ENCODE measurements around the gene DDR2. TPM values are rescaled to one million over a fixed set of nuclear protein-coding genes. Genes with fewer than 3 reads are reported as not detected.

The DDR2 gene
- polyA plus RNA-seq, 4 donors, result 17.5 to 91.3 (median 26.7) TPM

DNA sequence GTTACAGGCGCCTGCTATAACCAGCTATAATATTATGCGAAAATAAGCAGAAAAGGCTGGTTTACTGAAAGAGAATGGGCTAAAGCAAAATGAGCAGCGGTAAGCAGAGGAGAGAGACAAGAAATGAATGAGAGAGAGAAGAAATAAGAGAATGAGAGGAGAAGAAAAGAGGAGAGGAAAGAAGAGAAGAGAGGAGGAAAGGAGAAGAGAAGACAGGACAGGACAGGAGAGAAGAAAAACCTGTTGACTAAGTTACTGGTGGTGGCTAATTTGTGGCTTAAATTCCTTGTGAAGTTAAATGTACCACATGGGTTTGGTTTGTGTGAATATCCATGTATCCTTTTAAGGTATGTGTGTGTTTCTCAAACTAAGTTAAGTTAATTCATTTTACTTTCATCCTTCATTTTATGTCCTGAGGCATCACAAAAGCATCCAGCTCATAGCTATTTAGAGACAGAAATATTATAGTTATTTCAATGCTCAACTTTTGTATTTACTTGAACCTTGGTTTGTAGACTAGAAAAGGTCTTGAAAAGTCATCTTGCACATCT is 3.1 kb upstream of the DDR2 start:
- no peak for DNase-seq (ENCODE audit: low read depth in 4 of 4, low spot score in 3 of 4)

DNA sequence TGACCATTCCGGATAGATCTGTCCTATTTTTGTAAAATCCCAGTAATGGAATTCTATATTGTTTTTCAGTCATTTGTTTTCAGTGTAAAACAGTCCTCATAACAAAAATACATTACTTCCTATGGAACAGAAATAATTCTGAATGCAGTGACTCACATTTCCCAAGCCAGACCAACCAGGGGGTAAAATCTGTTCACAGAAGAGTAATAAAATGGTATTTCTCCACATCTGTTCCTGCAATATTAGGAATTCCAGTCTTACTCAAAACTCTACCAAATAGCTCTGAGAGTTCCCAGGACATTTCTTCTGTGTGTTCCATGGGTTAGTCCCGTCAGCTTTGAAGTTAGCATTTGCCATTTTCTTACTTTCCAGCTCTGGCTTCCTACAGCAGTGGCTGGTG is 2.6 kb upstream of the DDR2 start:
- no peak for DNase-seq (ENCODE audit: low read depth in 4 of 4, low spot score in 3 of 4)

GRCh38 chr1:162631546-162632191 is 595 bp upstream of the DDR2 start:
- peak in 1 of 4 donors; percentile 21 for DNase-seq (ENCODE audit: low read depth in 4 of 4, low spot score in 3 of 4)

- peak in 1 of 4 donors; percentile 44 for DNase-seq (ENCODE audit: low read depth in 4 of 4, low spot score in 3 of 4)
Observed at GRCh38 chr1:162632698-162633080, 425 bp downstream of the DDR2 start.

DNA sequence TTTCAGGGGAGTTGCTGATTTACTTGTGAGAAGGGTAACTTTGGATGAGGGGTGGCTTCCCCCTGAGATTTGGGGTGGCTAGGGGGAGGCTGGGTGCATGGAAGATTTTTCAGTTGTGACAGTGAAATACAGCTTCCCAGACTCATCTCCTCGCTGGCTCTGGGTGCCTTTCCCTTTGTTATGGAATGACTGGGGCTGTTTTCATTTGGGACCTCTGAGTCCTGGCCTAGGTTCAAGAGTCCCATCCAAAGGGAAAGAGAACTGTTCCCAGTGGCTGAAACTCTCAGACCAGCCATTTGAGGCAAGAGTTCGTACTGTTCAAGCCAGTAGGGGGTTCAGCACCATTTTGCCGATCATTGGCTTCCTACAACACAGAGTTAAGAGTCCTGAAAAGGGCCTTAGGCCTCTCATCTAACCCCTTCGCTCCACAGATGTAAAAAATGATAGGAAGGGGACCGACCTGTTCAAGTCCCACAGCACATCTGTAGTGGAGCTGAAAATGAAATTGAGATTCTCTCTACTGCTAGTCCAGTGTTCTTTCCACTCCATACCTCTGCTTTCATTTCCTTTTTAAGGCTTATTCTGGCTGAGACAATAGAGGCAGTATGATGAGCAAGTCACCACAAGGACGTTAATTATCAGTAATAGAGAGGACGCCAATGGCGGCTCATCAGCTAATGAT is 958 bp downstream of the DDR2 start:
- DNase-seq (ENCODE audit: low read depth in 4 of 4, low spot score in 3 of 4), result peak in 1 of 4 donors; percentile 7

GRCh38 chr1:162635418-162635817 is 3.2 kb downstream of the DDR2 start:
- DNase-seq (ENCODE audit: low read depth in 4 of 4, low spot score in 3 of 4), result no peak

DNA sequence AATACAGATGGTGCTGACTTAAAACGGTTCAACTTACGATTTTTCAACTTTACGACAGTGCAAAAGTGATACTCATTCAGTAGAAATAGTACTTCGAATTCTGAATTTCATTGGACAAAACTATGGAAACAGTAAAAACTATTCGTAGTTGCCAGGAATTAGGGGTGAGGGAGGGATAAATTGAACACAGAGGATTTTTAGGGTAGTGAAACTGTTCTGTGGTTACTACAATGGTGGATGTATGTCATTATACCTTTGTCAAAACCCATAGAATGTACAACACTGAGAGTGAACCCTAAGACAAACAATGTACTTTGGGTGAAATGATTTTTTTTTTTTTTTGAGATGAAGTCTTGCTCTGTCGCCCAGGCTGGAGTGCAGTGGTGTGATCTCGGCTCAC is 7.5 kb downstream of the DDR2 start:
- no peak for DNase-seq (ENCODE audit: low read depth in 4 of 4, low spot score in 3 of 4)

- DNase-seq (ENCODE audit: low read depth in 4 of 4, low spot score in 3 of 4), result no peak
Observed at GRCh38 chr1:162641114-162641513, 8.8 kb downstream of the DDR2 start.

DNA sequence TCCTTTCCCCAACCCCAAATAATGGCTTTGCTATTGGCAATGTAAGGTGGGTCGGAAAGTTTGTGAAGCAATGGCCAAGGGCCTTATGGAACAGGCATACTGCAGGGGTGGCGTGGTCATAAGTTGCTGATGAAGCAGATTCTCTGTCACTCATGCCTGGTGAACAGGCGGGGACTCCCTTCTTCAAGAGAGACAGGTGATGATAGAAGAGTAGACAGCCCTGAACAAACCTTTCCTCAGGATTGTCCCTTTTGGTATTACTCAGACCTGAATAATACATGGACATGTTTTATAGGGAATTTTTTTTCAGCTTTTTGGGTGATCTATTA is 12.7 kb downstream of the DDR2 start:
- no peak for DNase-seq (ENCODE audit: low read depth in 4 of 4, low spot score in 3 of 4)

DNA sequence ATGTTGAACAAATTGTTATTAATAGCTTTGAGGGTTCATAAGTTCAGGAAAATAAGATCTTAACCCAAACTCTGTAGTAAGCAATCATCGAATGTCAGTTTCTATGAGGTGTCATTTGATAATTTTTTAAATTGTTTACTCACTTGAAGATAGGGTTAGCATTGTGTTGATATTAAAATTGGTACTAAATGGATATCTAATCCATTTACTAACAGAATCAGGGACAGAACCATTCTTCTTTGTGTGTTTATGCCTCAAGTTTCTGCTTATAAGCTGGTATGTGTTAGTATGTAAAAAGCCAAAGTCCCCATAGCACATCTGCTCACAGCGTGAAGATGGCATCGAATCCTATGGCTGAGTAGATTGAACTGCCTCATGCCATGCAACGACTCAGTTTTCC is 13.4 kb downstream of the DDR2 start:
- DNase-seq (ENCODE audit: low read depth in 4 of 4, low spot score in 3 of 4), result no peak

DNA sequence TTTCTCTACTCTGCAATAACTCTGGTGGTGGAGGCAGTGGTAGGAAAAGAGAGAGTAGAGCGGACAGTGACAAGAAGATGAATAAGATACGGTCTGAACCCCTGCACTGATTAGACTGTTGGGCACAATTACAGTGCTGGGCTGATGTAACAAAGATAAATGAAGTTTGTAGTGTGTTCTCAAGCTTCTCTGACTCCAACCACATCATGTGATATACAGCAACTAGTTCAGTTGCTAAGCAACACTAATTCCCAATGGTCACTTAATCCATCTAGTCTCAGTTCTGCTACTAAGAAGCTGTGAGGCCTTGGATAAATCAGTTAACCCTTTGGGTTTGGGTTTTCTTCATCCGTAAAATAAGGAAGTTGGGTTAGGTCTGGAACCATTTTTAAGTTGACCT is 17.3 kb downstream of the DDR2 start:
- DNase-seq (ENCODE audit: low read depth in 4 of 4, low spot score in 3 of 4), result no peak

DNA sequence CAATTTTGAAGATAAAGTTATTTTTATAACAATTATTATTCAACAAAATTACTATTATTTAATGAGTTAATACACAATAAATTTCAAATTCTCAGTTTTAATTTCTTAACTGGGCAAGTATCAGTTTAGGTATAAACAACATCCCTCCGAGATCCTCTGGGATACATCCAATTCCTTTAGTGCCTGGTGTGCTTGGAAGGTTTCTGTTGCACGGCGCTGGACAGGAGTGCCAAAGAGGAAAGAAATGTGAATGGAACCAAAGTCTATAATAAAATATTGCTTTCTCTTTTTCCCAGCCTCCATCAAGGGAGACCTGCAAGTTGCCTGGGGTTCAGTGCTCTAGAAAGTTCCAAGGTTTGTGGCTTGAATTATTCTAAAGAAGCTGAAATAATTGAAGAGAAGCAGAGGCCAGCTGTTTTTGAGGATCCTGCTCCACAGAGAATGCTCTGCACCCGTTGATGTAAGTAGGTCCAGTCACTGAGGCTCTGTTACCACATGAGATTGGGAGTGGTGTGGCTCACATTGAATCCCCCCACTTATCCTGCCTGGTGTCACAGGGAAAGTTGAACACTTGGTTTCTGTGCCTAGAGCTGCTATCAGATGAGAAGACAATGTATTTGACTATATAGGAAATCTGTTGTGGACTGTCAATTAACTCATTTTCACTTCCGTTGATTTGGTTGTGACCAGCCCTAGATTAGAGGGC is 22.8 kb downstream of the DDR2 start:
- DNase-seq (ENCODE audit: low read depth in 4 of 4, low spot score in 3 of 4), result no peak

- no peak for DNase-seq (ENCODE audit: low read depth in 4 of 4, low spot score in 3 of 4)
Observed at GRCh38 chr1:162656266-162656665, 24.0 kb downstream of the DDR2 start.

DNA sequence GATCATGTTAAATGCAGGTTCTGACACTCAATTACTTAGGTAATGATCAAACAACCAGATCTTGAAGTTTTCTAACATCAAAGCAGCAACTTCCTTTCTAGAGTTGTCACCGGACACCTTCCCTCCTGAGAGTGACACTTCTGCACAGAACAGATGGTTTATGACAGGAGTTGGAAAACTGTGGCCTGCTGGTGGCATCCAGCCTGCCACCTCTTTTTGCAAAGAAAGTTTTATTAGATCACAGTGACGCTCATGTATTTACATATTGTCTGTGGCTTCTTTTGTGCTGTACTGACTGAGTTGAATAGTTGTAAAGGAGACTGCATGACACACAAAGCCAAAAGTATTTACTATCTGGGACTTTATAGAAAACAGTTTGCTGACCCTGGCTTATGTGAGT is 28.3 kb downstream of the DDR2 start:
- peak in 1 of 4 donors; percentile 17 for DNase-seq (ENCODE audit: low read depth in 4 of 4, low spot score in 3 of 4)

DNA sequence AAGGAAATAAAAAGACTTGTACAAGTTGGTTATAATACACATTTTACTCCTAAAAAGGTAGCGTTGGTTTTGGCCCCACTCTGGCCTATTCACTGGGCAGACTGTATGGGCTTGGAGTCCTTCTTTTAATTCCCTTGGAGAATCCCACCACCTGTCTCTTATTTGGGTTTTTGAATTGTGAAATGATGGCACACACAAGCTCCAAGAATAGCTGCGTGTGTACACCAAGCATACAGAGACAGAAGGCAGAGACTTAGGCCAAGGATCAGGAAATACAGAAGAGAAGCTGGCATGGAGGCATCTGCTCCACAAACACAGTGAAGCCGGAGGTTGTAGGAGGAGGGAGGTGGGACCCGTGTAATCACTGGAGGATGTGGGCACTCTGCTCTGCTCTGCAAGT is 29.1 kb downstream of the DDR2 start:
- no peak for DNase-seq (ENCODE audit: low read depth in 4 of 4, low spot score in 3 of 4)

GRCh38 chr1:162662013-162662412 is 29.7 kb downstream of the DDR2 start:
- no peak for DNase-seq (ENCODE audit: low read depth in 4 of 4, low spot score in 3 of 4)

GRCh38 chr1:162663086-162663485 is 30.8 kb downstream of the DDR2 start:
- no peak for DNase-seq (ENCODE audit: low read depth in 4 of 4, low spot score in 3 of 4)

DNA sequence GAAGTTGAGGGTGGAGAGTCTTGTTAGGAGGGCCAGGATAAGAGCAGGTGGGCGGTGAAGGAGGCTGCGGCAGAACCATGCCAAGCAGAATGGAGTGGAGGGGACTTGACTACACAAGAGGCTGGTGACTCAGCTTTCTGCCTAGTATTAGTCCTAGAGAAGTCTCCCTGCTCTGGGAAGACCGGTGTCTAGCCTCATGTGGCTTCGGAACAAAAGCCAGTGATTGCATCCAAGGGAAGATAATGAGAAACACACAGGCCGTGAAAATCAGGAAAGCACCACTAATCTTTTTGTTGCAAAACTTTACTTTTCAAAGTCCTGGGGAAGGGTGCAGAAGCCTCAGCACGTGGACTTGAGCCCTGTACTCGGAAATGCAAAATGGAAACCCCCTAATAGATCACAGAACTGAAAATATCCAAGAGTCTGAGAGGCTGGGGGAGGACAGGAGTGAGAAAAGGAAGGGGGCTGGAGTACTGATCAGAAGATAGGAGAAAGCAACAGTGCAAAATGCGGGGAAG is 31.4 kb downstream of the DDR2 start:
- no peak for DNase-seq (ENCODE audit: low read depth in 4 of 4, low spot score in 3 of 4)

GRCh38 chr1:162666006-162666645 is 33.9 kb downstream of the DDR2 start:
- DNase-seq (ENCODE audit: low read depth in 4 of 4, low spot score in 3 of 4), result no peak

GRCh38 chr1:162667381-162668080 is 35.3 kb downstream of the DDR2 start:
- DNase-seq (ENCODE audit: low read depth in 4 of 4, low spot score in 3 of 4), result no peak

Measured in left renal pelvis (tissue), 4 donors.